Measurements from ENCODE around the gene NKX1-2. TPM values are rescaled to one million over a fixed set of nuclear protein-coding genes. Genes with fewer than 3 reads are reported as not detected.

Gene NKX1-2
- total RNA-seq: not detected

DNA sequence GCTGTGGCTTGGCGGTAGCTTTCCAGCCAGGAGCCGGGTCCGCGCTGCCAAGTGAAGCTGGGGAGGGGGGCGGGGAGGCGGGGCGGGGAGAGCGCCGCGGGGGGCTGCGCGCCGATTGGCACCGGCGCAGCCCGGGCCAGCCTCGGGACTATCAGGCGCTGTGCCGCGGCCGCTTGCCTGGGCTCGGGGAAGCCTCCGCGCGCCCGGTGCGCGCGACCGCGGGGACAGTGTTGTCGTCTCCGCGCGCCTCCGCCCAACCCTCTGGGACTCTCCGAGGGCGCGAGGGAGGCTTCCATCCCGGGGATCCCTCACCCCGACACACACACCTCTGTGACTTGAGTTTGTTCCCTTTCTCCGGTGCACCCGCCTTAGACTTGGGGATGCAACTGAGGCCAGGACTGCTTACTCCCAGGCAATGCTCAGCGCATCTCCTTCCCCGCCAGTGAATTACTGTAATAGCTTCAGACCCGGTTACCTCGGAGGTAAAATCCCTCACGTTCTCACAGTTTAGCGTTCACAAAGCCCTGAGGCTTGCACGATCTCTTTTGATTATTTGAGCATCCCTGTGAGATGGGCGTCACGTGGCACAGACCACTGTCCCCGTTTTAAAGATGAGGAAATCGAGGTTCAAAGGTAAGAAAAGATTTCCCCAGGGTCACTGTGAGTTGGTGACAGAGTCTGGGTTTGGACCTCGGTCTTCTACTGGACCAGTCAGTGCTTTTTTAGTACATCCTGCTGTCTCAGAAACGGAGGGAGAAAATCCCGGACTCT, at the start of gene NKX1-2:
TSS of gene NKX1-2 (minus strand) at position 24 of the 771 bp plus-strand sequence. CDS start 92 bp downstream, outside the sequence.
- Mint-ChIP-seq H3K9me3 (no peaks in the 10 kb centered on the region), H3K4me3 (peak within 1 kb of the TSS; percentile 50), H3K4me1 (ENCODE audit: low read depth) (peaks cover 24% of the 10 kb centered on the region), H3K27me3 (ENCODE audit: low read depth) (peaks cover 84% of the 10 kb centered on the region), H3K36me3 (ENCODE audit: insufficient read depth) (no peaks in the 10 kb centered on the region)
- DNase-seq (no peak), ATAC-seq (peak; percentile 42 to 54)

GRCh38 chr10:124498056-124498455, 48.2 kb upstream of the NKX1-2 start:
- Mint-ChIP-seq H3K4me3 (no peak overlapping the region), H3K9me3 (peaks cover 6% of the 10 kb centered on the region), H3K36me3 (ENCODE audit: insufficient read depth) (peaks cover 14% of the 10 kb centered on the region), H3K27me3 (ENCODE audit: low read depth) (no peaks in the 10 kb centered on the region), H3K4me1 (ENCODE audit: low read depth) (peaks cover 12% of the 10 kb centered on the region)
- DNase-seq (no peak), ATAC-seq (no peak)

DNA sequence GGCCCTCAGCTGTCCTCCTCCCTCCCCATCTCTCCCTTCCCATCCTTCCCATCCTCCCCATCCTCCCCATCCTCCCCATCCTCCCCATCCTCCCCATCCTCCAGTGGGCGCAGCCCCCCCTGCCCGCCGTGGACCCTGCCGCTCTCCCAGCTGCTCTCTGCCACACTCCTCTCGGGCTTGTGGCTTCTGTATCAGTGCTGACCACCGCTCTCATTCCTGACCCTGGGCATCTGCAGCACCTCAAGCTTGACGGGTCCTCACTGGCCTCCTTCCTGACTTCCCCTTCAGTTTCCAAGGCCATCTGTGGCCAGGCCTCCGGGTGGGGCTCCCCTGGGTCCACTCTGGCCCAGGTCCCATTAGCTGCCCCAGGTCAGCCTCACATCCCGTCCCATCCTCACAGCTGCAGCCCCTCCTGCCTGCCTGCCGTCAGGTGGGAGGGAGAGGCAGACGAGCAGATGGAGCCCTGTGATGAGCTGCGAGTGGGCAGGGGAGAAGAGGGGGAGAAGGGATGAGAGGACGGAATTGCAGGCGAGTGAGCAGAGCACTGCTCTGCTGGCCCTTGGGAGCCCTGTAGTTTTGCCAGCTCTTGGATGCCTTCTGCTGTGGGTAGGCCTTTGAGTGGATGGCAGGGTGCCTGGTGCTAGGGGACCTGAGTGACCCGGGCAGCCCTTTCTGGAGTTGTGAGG, 47.5 kb upstream of the NKX1-2 start:
- DNase-seq: no peak
- no peak for ATAC-seq
- peaks cover 6% of the 10 kb centered on the region for H3K9me3 Mint-ChIP-seq
- no peaks in the 10 kb centered on the region for H3K27me3 Mint-ChIP-seq (ENCODE audit: low read depth)
- peaks cover 12% of the 10 kb centered on the region for H3K4me1 Mint-ChIP-seq (ENCODE audit: low read depth)
- no peak overlapping the region for H3K4me3 Mint-ChIP-seq
- peaks cover 16% of the 10 kb centered on the region for H3K36me3 Mint-ChIP-seq (ENCODE audit: insufficient read depth)

DNA sequence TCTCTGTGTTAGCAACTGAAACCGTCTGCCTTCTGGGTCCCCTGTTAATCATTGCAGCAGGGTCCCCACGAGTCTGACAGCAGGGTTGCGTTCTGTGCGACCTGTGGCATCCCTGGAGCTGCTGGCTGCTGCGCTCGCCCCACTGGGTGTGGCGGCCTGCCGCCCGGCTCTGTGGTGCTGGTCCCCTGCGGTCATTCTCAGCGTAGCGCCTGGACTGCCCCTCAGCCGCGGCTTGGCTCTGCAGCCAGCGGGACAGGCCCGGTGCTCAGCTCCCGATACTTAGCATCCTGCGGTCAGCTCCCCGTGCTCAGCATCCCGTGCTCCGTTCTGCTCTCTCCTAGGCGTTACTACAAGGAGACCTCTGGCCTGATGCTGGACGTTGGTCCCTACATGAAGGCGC, 46.8 kb upstream of the NKX1-2 start:
- no peak for ATAC-seq
- H3K27me3 Mint-ChIP-seq (ENCODE audit: low read depth): no peaks in the 10 kb centered on the region
- H3K36me3 Mint-ChIP-seq (ENCODE audit: insufficient read depth): peaks cover 17% of the 10 kb centered on the region

DNA sequence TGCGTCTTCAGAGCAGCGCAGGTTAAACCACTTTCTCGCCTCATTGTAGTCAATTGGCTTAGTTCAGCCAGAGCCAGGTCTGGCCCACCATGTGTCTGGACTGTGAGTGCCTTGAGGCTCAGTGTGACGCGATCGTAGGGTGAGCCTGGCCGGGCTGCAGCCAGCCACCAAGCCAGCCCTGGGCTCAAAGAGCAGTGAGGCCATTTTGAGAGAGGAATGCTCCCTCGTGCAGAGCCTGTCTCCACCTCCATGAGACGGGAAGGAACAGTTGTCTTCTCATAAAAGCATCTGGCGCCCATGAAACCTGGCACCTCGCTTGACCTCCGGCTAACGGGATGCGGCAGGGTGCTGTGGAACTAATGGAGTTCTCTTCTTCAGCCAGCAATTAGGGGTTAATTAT, 46.3 kb upstream of the NKX1-2 start:
- H3K9me3 Mint-ChIP-seq: peaks cover 6% of the 10 kb centered on the region

More for the DNA sequence above, 46.8 kb upstream of the NKX1-2 start:
- DNase-seq: no peak
- H3K4me1 Mint-ChIP-seq (ENCODE audit: low read depth): peaks cover 12% of the 10 kb centered on the region
- H3K4me3 Mint-ChIP-seq: no peak overlapping the region
- peaks cover 6% of the 10 kb centered on the region for H3K9me3 Mint-ChIP-seq

DNA sequence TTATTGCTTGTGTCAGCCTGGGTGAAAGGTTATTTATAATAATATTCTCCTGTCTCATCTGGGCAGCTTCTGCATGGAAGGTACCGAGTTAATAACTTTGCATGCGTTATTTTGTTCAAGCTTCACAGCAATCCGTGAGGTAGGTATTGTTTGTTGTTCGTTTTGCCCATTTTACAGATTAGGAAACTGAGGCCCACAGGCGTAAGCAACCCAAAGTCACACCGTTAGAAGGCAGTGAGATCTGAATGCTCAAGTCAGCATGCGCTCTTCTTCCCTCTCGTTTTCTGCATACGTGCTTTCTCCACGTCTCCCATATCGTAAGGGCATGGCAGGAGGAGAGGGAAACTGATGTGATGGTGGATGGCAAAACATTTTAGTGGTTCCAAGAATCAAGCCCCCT, 45.9 kb upstream of the NKX1-2 start:
- no peak overlapping the region for H3K4me3 Mint-ChIP-seq
- H3K4me1 Mint-ChIP-seq (ENCODE audit: low read depth): peaks cover 12% of the 10 kb centered on the region
- ATAC-seq (no peak), DNase-seq (no peak)
- no peaks in the 10 kb centered on the region for H3K27me3 Mint-ChIP-seq (ENCODE audit: low read depth)
- peaks cover 2% of the 10 kb centered on the region for H3K9me3 Mint-ChIP-seq
- peaks cover 12% of the 10 kb centered on the region for H3K36me3 Mint-ChIP-seq (ENCODE audit: insufficient read depth)

More for the DNA sequence above, 46.3 kb upstream of the NKX1-2 start:
- Mint-ChIP-seq H3K27me3 (ENCODE audit: low read depth) (no peaks in the 10 kb centered on the region), H3K4me3 (no peak overlapping the region), H3K36me3 (ENCODE audit: insufficient read depth) (peaks cover 16% of the 10 kb centered on the region), H3K4me1 (ENCODE audit: low read depth) (peaks cover 12% of the 10 kb centered on the region)
- DNase-seq: no peak
- ATAC-seq: no peak

- Mint-ChIP-seq H3K4me3 (no peak overlapping the region), H3K9me3 (no peaks in the 10 kb centered on the region), H3K27me3 (ENCODE audit: low read depth) (no peaks in the 10 kb centered on the region), H3K4me1 (ENCODE audit: low read depth) (peaks cover 12% of the 10 kb centered on the region), H3K36me3 (ENCODE audit: insufficient read depth) (peaks cover 9% of the 10 kb centered on the region)
- DNase-seq: no peak
- ATAC-seq: no peak
Measured at GRCh38 chr10:124495162-124495561, 45.3 kb upstream of the NKX1-2 start.

- DNase-seq: no peak
- ATAC-seq: no peak
- peak overlapping the region; percentile 65 for H3K4me3 Mint-ChIP-seq
- peaks cover 12% of the 10 kb centered on the region for H3K4me1 Mint-ChIP-seq (ENCODE audit: low read depth)
- no peaks in the 10 kb centered on the region for H3K9me3 Mint-ChIP-seq
- H3K27me3 Mint-ChIP-seq (ENCODE audit: low read depth): no peaks in the 10 kb centered on the region
- H3K36me3 Mint-ChIP-seq (ENCODE audit: insufficient read depth): peaks cover 10% of the 10 kb centered on the region
Measured at GRCh38 chr10:124494046-124494807, 44.4 kb upstream of the NKX1-2 start.

- Mint-ChIP-seq H3K36me3 (ENCODE audit: insufficient read depth) (peaks cover 14% of the 10 kb centered on the region), H3K9me3 (no peaks in the 10 kb centered on the region), H3K4me1 (ENCODE audit: low read depth) (peaks cover 12% of the 10 kb centered on the region), H3K4me3 (no peak overlapping the region), H3K27me3 (ENCODE audit: low read depth) (no peaks in the 10 kb centered on the region)
- DNase-seq (no peak), ATAC-seq (no peak)
Measured at GRCh38 chr10:124493214-124493882, 43.5 kb upstream of the NKX1-2 start.

DNA sequence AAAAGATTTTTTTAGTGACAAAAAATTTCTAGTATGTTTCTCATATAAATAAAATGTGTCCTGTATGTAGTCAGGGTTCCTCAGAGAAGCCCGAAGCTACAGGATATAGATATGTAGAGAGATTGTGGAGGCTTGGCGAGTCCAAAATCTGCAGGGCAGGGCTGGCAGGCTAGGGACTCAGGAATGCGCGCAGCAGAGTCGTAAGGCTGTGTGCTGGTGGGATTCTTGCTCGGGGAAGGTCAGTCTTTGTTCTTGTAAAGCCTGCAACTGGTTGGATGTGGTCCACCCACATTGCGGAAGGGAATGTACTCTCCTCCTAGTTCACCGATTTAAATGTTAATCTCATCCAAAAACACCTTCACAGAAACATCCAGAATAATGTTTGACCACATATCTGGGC, 42.4 kb upstream of the NKX1-2 start:
- H3K4me1 Mint-ChIP-seq (ENCODE audit: low read depth): peaks cover 12% of the 10 kb centered on the region
- DNase-seq (no peak), ATAC-seq (no peak)
- no peaks in the 10 kb centered on the region for H3K9me3 Mint-ChIP-seq
- H3K36me3 Mint-ChIP-seq (ENCODE audit: insufficient read depth): peaks cover 16% of the 10 kb centered on the region
- no peaks in the 10 kb centered on the region for H3K27me3 Mint-ChIP-seq (ENCODE audit: low read depth)
- H3K4me3 Mint-ChIP-seq: no peak overlapping the region

- no peaks in the 10 kb centered on the region for H3K27me3 Mint-ChIP-seq (ENCODE audit: low read depth)
- H3K4me3 Mint-ChIP-seq: no peak overlapping the region
- DNase-seq (no peak), ATAC-seq (no peak)
- peaks cover 12% of the 10 kb centered on the region for H3K4me1 Mint-ChIP-seq (ENCODE audit: low read depth)
- peaks cover 22% of the 10 kb centered on the region for H3K36me3 Mint-ChIP-seq (ENCODE audit: insufficient read depth)
- H3K9me3 Mint-ChIP-seq: peaks cover 6% of the 10 kb centered on the region
Measured at GRCh38 chr10:124491105-124491504, 41.3 kb upstream of the NKX1-2 start.

- DNase-seq (no peak), ATAC-seq (no peak)
- Mint-ChIP-seq H3K36me3 (ENCODE audit: insufficient read depth) (peaks cover 22% of the 10 kb centered on the region), H3K27me3 (ENCODE audit: low read depth) (no peaks in the 10 kb centered on the region), H3K9me3 (peaks cover 6% of the 10 kb centered on the region), H3K4me3 (no peak overlapping the region), H3K4me1 (ENCODE audit: low read depth) (no peaks in the 10 kb centered on the region)
Measured at GRCh38 chr10:124486635-124487034, 36.8 kb upstream of the NKX1-2 start.

DNA sequence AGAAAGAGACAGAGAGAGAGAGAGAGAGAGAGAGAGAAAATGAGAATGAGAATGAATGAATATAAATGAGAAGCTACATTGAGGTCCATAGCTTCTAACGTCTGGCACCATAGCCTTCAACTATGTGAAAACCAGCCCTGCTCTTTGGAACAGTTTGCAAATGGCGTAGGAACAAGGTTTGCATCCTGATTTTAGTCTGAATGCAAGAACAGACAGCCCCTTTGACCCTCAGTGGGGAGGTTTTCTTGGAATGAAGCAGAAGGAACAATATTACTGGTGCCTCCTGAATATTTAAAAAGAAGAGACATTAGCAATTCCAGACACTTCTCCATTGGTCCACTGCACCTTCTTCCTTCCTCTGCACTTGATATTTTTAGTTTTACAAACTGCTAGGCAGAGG, 34.8 kb upstream of the NKX1-2 start:
- Mint-ChIP-seq H3K4me1 (ENCODE audit: low read depth) (no peaks in the 10 kb centered on the region), H3K4me3 (no peak overlapping the region), H3K36me3 (ENCODE audit: insufficient read depth) (peaks cover 19% of the 10 kb centered on the region), H3K9me3 (peaks cover 6% of the 10 kb centered on the region), H3K27me3 (ENCODE audit: low read depth) (no peaks in the 10 kb centered on the region)
- ATAC-seq (no peak), DNase-seq (no peak)

- H3K4me1 Mint-ChIP-seq (ENCODE audit: low read depth): no peaks in the 10 kb centered on the region
- ATAC-seq (no peak), DNase-seq (no peak)
- H3K9me3 Mint-ChIP-seq: peaks cover 6% of the 10 kb centered on the region
- H3K27me3 Mint-ChIP-seq (ENCODE audit: low read depth): no peaks in the 10 kb centered on the region
- no peak overlapping the region for H3K4me3 Mint-ChIP-seq
- peaks cover 19% of the 10 kb centered on the region for H3K36me3 Mint-ChIP-seq (ENCODE audit: insufficient read depth)
Measured at GRCh38 chr10:124484031-124484430, 34.2 kb upstream of the NKX1-2 start.

Measured in activated T-cell treated with anti-CD3 and anti-CD28 coated beads, Interleukin-2, amount 50 U/mL, for 4 hours (primary cell).